HCT116 (cell line): Measurements from ENCODE around the gene DTWD2. TPM values are rescaled to one million over a fixed set of nuclear protein-coding genes. Genes with fewer than 3 reads are reported as not detected.

Source experiments
- ATAC-seq: fragments of 200-7000 bp; cut with Tn5 transposase; 2 replicates; pipeline ENCODE4 v1.9.1; 2020; ENCODE audit warnings: mild to moderate bottlenecking, moderate library complexity
- BruUV-seq: library from RNA; stranded (reverse); fragments of 400-500 nt; replicated peaks from 2 replicates; lab custom pipeline; 2021; lab: Mats Ljungman, UMichigan
- CTCF ChIA-PET: fragments of 300-600 bp; sonication (Branson Sonifier 250); formaldehyde crosslinking; loops from one replicate; lab custom pipeline; 2021; ENCODE audit warnings: antibody characterized with exemption; lab: Charles Lee
- POLR2A ChIA-PET: fragments of 300-600, 350-600 bp; sonication (Branson Sonifier 250); formaldehyde crosslinking; loops from one replicate; lab custom pipeline; 2021; ENCODE audit warnings: antibody characterized with exemption; lab: Charles Lee
- RAD21 ChIA-PET, 2 experiments: fragments of 300-600 bp; sonication (Branson Sonifier 250); formaldehyde crosslinking; loops; one replicate each; lab custom pipeline; 2023; ENCODE audit warnings: low total read pairs in 2 of 2; ENCODE audit not compliant: uncharacterized antibody in 2 of 2, unreplicated experiment in 2 of 2, low non-redundant PET in 1 of 2; lab: Charles Lee
- DNase-seq: peaks from one replicate; pipeline ENCODE4 v3.0.0-alpha.2; 2010; ENCODE audit warnings: low read depth, low spot score
- H2AFZ ChIP-seq: fragments of 200-600 bp; shearing (Covaris generic), sonication (generic); 2 replicates; pipeline ENCODE4 v1.6.1; 2017; ENCODE audit warnings: low read depth, mixed run types, mixed read lengths, antibody characterized with exemption, low read length; ENCODE audit not compliant: poor library complexity, severe bottlenecking
- H3K27ac ChIP-seq: 2 replicates; pipeline ENCODE4 v1.5.1; 2012; ENCODE audit warnings: low read depth, low read length
- H3K27me3 ChIP-seq: fragments of 200-600 bp; sonication (generic); 2 replicates; pipeline ENCODE4 v1.6.1; 2016; ENCODE audit warnings: mixed run types, low read length, mixed read lengths; ENCODE audit not compliant: insufficient read depth
- H3K36me3 ChIP-seq, 2 experiments: fragments of 200-500 bp in 1 of 2; fragments of 200-600 bp in 1 of 2; sonication (Bioruptor generic) in 1 of 2; sonication (generic) in 1 of 2; 2 replicates each; pipeline versions ENCODE4 v1.5.1 to v1.6.1; 2014 to 2016; ENCODE audit warnings: low read length in 2 of 2, inconsistent platforms in 1 of 2, mixed read lengths in 1 of 2, mixed run types in 1 of 2; ENCODE audit not compliant: insufficient read depth in 2 of 2, control insufficient read depth in 1 of 2
- H3K4me1 ChIP-seq, 2 experiments: fragments of 200-600 bp in 1 of 2; sonication (generic) in 1 of 2; 2 replicates each; pipeline versions ENCODE4 v1.5.1 to v1.6.1; 2012 to 2017; ENCODE audit warnings: low read length in 2 of 2, inconsistent platforms in 1 of 2, mild to moderate bottlenecking in 1 of 2, mixed read lengths in 1 of 2, mixed run types in 1 of 2, moderate library complexity in 1 of 2; ENCODE audit not compliant: insufficient read depth in 2 of 2, control insufficient read depth in 1 of 2
- H3K4me2 ChIP-seq: fragments of 200-600 bp; sonication (generic); 2 replicates; pipeline ENCODE4 v1.6.1; 2017; ENCODE audit warnings: mixed run types, low read length, mixed read lengths
- H3K4me3 ChIP-seq, 2 experiments: fragments of 200-600 bp in 1 of 2; sonication (generic) in 1 of 2; replicated peaks in 1 of 2; 2 replicates each; pipeline ENCODE4 v1.5.1; 2011 to 2016; ENCODE audit warnings: low read length in 2 of 2, control low read depth in 1 of 2, low read depth in 1 of 2, mild to moderate bottlenecking in 1 of 2, mixed read lengths in 1 of 2, mixed run types in 1 of 2
- H3K79me2 ChIP-seq: fragments of 200-600 bp; sonication (generic); 2 replicates; pipeline ENCODE4 v1.6.1; 2017; ENCODE audit warnings: mild to moderate bottlenecking, mixed run types, low read length, moderate library complexity, mixed read lengths; ENCODE audit not compliant: insufficient read depth
- H3K9ac ChIP-seq: fragments of 200-600 bp; sonication (generic); 2 replicates; pipeline ENCODE4 v1.6.1; 2016; ENCODE audit warnings: low read length, mixed read lengths
- H3K9me2 ChIP-seq: fragments of 200-600 bp; sonication (generic), shearing (Covaris generic); 2 replicates; pipeline ENCODE4 v1.6.1; 2017; ENCODE audit warnings: mixed run types, mild to moderate bottlenecking, moderate library complexity; ENCODE audit not compliant: insufficient read depth
- H3K9me3 ChIP-seq, 2 experiments: fragments of 200-500 bp in 1 of 2; fragments of 200-600 bp in 1 of 2; sonication (Bioruptor generic) in 1 of 2; sonication (generic) in 1 of 2; 2 replicates each; pipeline ENCODE4 v1.6.1; 2014 to 2017; ENCODE audit warnings: low read length in 2 of 2, mixed read lengths in 2 of 2, inconsistent platforms in 1 of 2, low read depth in 1 of 2, mild to moderate bottlenecking in 1 of 2, mixed run types in 1 of 2, moderate library complexity in 1 of 2; ENCODE audit not compliant: control insufficient read depth in 1 of 2, insufficient read depth in 1 of 2
- H4K20me1 ChIP-seq: fragments of 200-600 bp; sonication (generic), shearing (Covaris generic); 2 replicates; pipeline ENCODE4 v1.6.1; 2017; ENCODE audit warnings: mixed run types, mild to moderate bottlenecking, moderate library complexity; ENCODE audit not compliant: insufficient read depth
- CBX3 ChIP-seq: IDR thresholded peaks from 2 replicates; pipeline ENCODE4 v1.6.1; 2012; ENCODE audit warnings: low read depth
- CTCF ChIP-seq, 3 experiments: fragments of 200-600 bp in 1 of 3; sonication (generic) in 1 of 3; IDR thresholded peaks in 2 of 3; conservative IDR thresholded peaks in 1 of 3; 2 replicates each; pipeline ENCODE4 v1.5.1; 2012 to 2017; ENCODE audit warnings: low read depth in 2 of 3, low read length in 2 of 3, antibody characterized with exemption in 1 of 3, borderline replicate concordance in 1 of 3, control low read depth in 1 of 3, mild to moderate bottlenecking in 1 of 3, mixed read lengths in 1 of 3, mixed run types in 1 of 3, moderate library complexity in 1 of 3; ENCODE audit not compliant: insufficient read depth in 1 of 3
- EGR1 ChIP-seq: IDR thresholded peaks from 2 replicates; pipeline ENCODE4 v1.6.1; 2012; ENCODE audit warnings: low read depth
- ELF1 ChIP-seq: IDR thresholded peaks from 2 replicates; pipeline ENCODE4 v1.6.1; 2012; ENCODE audit warnings: low read depth, borderline replicate concordance
- EZH2phosphoT487 ChIP-seq: fragments of 200-600 bp; IDR thresholded peaks from 2 replicates; pipeline ENCODE4 v1.6.1; 2018; ENCODE audit warnings: antibody characterized with exemption, borderline replicate concordance
- FOSL1 ChIP-seq: IDR thresholded peaks from 2 replicates; pipeline ENCODE4 v1.6.1; 2012; ENCODE audit warnings: low read depth
- JUND ChIP-seq: IDR thresholded peaks from 2 replicates; pipeline ENCODE4 v1.6.1; 2012
- POLR2A ChIP-seq: IDR thresholded peaks from 2 replicates; pipeline ENCODE4 v1.7.0; 2011; ENCODE audit warnings: borderline replicate concordance; ENCODE audit not compliant: insufficient read depth, insufficient read length; ENCODE audit errors: extremely low read depth
- RAD21 ChIP-seq: IDR thresholded peaks from 2 replicates; pipeline ENCODE4 v1.6.1; 2012; ENCODE audit warnings: low read depth, mild to moderate bottlenecking
- SP1 ChIP-seq: IDR thresholded peaks from 2 replicates; pipeline ENCODE4 v1.6.1; 2012; ENCODE audit warnings: low read depth
- SRF ChIP-seq: IDR thresholded peaks from 2 replicates; pipeline ENCODE4 v1.6.1; 2012; ENCODE audit warnings: low read depth
- TCF7L2 ChIP-seq: IDR thresholded peaks from 2 replicates; pipeline ENCODE4 v1.7.0; 2011; ENCODE audit warnings: borderline replicate concordance, inconsistent platforms; ENCODE audit not compliant: insufficient read depth, insufficient read length; ENCODE audit errors: extremely low read depth
- YY1 ChIP-seq: IDR thresholded peaks from 2 replicates; pipeline ENCODE4 v1.6.1; 2011; ENCODE audit warnings: low read length, low read depth, moderate library complexity, mild to moderate bottlenecking; ENCODE audit not compliant: insufficient replicate concordance; ENCODE audit errors: extremely low read depth
- ZFX ChIP-seq: fragments of 450-650 bp; IDR thresholded peaks from 2 replicates; pipeline ENCODE4 v1.6.1; 2017
- intact Hi-C: fragments of 100-400 bp; cut with micrococcal nuclease; formaldehyde crosslinking; loops from 2 replicates; pipeline ENCODE4 v1.10.0; 2022
- total RNA-seq: library from RNA; stranded (reverse); gene quantifications from one replicate; pipeline ENCODE4 v1.2.1, GENCODE V29; 2021; ENCODE audit not compliant: unreplicated experiment
- TF ChIP-seq, protein P1 (sequence below): IDR thresholded peaks from 2 replicates; pipeline ENCODE4 v1.6.1; 2012; ENCODE audit warnings: low read depth

DTWD2 gene
- total RNA-seq, 1 experiment from 2014 or later, result 5.2 TPM

GRCh38 chr5:118789366-118789765 lies 199.0 kb downstream of the DTWD2 start:
- TF ChIP-seq RAD21, result peak; percentile 15; the same call in 1 of the 2 replicates
- no peak for TF ChIP-seq POLR2A
- no peak; a peak in 1 of 6 replicates for TF ChIP-seq CTCF (IDR thresholded peaks at IDR 0.05 in 2 of 3, conservative IDR thresholded peaks at IDR 0.05 in 1 of 3; ENCODE audit: borderline replicate concordance in 1 of 3, insufficient read depth in 1 of 3, low read depth in 2 of 3, low read length in 2 of 3)
- no peak for TF ChIP-seq TCF7L2
- no peak for TF ChIP-seq ELF1
- TF ChIP-seq JUND, result no peak
- no peak for TF ChIP-seq SP1
- TF ChIP-seq FOSL1, result no peak
- no peak for TF ChIP-seq SRF
- DNase-seq (no peak), ATAC-seq (no peak)
- RAD21 ChIA-PET, result no interaction called here
- Histone ChIP-seq H2AFZ (no peak overlapping the region), H4K20me1 (no peaks in the 10 kb centered on the region), H3K36me3 (no peaks in the 10 kb centered on the region), H3K9ac (no peak overlapping the region), H3K9me2 (no peaks in the 10 kb centered on the region), H3K4me3 (no peak overlapping the region), H3K27me3 (no peaks in the 10 kb centered on the region), H3K9me3 (no peaks in the 10 kb centered on the region), H3K4me1 (no peaks in the 10 kb centered on the region), H3K79me2 (no peaks in the 10 kb centered on the region), H3K27ac (no peak overlapping the region), H3K4me2 (no peak overlapping the region)
- intact Hi-C loops, result no loop called here
- POLR2A ChIA-PET, result no interaction called here
- CTCF ChIA-PET, result no interaction called here
- no TSS peak for BruUV-seq

- Histone ChIP-seq H3K9me3 (no peaks in the 10 kb centered on the region), H3K36me3 (no peaks in the 10 kb centered on the region), H3K27ac (no peak overlapping the region), H3K79me2 (no peaks in the 10 kb centered on the region), H3K27me3 (no peaks in the 10 kb centered on the region), H3K4me1 (no peaks in the 10 kb centered on the region), H4K20me1 (no peaks in the 10 kb centered on the region), H3K4me2 (no peak overlapping the region), H3K9ac (no peak overlapping the region), H2AFZ (no peak overlapping the region), H3K9me2 (no peaks in the 10 kb centered on the region), H3K4me3 (no peak overlapping the region)
- POLR2A ChIA-PET, result no interaction called here
- ATAC-seq (no peak), DNase-seq (no peak)
- RAD21 ChIA-PET, result no interaction called here
- intact Hi-C loops, result no loop called here
- CTCF ChIA-PET, result no interaction called here
- no TSS peak for BruUV-seq
- TF ChIP-seq YY1, result no peak
- TF ChIP-seq CBX3, result no peak
- TF ChIP-seq, protein P1, sequence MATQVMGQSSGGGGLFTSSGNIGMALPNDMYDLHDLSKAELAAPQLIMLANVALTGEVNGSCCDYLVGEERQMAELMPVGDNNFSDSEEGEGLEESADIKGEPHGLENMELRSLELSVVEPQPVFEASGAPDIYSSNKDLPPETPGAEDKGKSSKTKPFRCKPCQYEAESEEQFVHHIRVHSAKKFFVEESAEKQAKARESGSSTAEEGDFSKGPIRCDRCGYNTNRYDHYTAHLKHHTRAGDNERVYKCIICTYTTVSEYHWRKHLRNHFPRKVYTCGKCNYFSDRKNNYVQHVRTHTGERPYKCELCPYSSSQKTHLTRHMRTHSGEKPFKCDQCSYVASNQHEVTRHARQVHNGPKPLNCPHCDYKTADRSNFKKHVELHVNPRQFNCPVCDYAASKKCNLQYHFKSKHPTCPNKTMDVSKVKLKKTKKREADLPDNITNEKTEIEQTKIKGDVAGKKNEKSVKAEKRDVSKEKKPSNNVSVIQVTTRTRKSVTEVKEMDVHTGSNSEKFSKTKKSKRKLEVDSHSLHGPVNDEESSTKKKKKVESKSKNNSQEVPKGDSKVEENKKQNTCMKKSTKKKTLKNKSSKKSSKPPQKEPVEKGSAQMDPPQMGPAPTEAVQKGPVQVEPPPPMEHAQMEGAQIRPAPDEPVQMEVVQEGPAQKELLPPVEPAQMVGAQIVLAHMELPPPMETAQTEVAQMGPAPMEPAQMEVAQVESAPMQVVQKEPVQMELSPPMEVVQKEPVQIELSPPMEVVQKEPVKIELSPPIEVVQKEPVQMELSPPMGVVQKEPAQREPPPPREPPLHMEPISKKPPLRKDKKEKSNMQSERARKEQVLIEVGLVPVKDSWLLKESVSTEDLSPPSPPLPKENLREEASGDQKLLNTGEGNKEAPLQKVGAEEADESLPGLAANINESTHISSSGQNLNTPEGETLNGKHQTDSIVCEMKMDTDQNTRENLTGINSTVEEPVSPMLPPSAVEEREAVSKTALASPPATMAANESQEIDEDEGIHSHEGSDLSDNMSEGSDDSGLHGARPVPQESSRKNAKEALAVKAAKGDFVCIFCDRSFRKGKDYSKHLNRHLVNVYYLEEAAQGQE, result no peak
- no peak for TF ChIP-seq ZFX
- TF ChIP-seq EGR1, result no peak
- no peak for TF ChIP-seq EZH2phosphoT487
- no peak for TF ChIP-seq POLR2A
Measured at GRCh38 chr5:118788351-118788750, 200.0 kb downstream of the DTWD2 start.
